Measurements from ENCODE around the gene CFAP73. TPM values are rescaled to one million over a fixed set of nuclear protein-coding genes. Genes with fewer than 3 reads are reported as not detected.

The CFAP73 gene
- total and polyA plus RNA-seq, 2 of the 8 experiments (the other 6 are each of a cell fraction or from before 2014, with no cell fraction given): 0.45 to 0.56 TPM

- H3K56ac ChIP-seq (replicated peaks; ENCODE audit: insufficient read length, low read depth, low read length): no peak overlapping the region
- no peak overlapping the region for H2BK15ac ChIP-seq (ENCODE audit: low read length)
- TF ChIP-seq GTF2F1 (IDR thresholded peaks at IDR 0.05; ENCODE audit: borderline replicate concordance, low read depth, low read length) (no peak), TBP (IDR thresholded peaks at IDR 0.05; ENCODE audit: low read depth, low read length) (peak; percentile 90), ASH2L (IDR thresholded peaks at IDR 0.05; ENCODE audit: low read length) (no peak)
- H3K4me2 ChIP-seq (ENCODE audit: insufficient read depth in 1 of 2, low read depth in 2 of 2, low read length in 2 of 2): no peak overlapping the region
- H3K4me1 ChIP-seq (replicated peaks in 1 of 4; ENCODE audit: control insufficient read depth in 3 of 4, insufficient read depth in 4 of 4, low read length in 3 of 4): no peaks in the 10 kb centered on the region
- no peak overlapping the region for H4K5ac ChIP-seq (ENCODE audit: insufficient read length, low read depth, low read length)
- no peaks in the 10 kb centered on the region for H3K9me3 ChIP-seq (ENCODE audit: insufficient read depth in 2 of 2, low read depth in 1 of 2, low read length in 1 of 2)
- no peaks in the 10 kb centered on the region; the same call in 1 of the 2 replicates for H3K79me1 ChIP-seq (ENCODE audit: low read depth, low read length)
- no peak overlapping the region for H3K4me3 ChIP-seq (ENCODE audit: extremely low read depth in 1 of 4, insufficient read depth in 2 of 4, low read depth in 3 of 4, low read length in 4 of 4)
- H3K4ac ChIP-seq (replicated peaks; ENCODE audit: insufficient read length, low read depth, low read length): no peak overlapping the region
- no peak overlapping the region for H3K23ac ChIP-seq (ENCODE audit: insufficient read length)
- no peaks in the 10 kb centered on the region for H3K23me2 ChIP-seq (ENCODE audit: low read depth, low read length)
- H2BK120ac ChIP-seq (replicated peaks; ENCODE audit: low read depth, low read length): no peak overlapping the region
- H2BK5ac ChIP-seq (ENCODE audit: low read depth, low read length): no peak overlapping the region
- H3K9ac ChIP-seq (replicated peaks in 1 of 4; ENCODE audit: extremely low read depth in 1 of 4, low read depth in 3 of 4, low read length in 3 of 4): no peak overlapping the region
- no peak overlapping the region for H2BK20ac ChIP-seq (ENCODE audit: low read length)
- no peaks in the 10 kb centered on the region for H3K27me3 ChIP-seq (replicated peaks in 1 of 4; ENCODE audit: control insufficient read depth in 3 of 4, extremely low read depth in 1 of 4, insufficient read depth in 3 of 4, low read length in 3 of 4)
- H2AFZ ChIP-seq (ENCODE audit: low read length): no peak overlapping the region
- H3K36me3 ChIP-seq (ENCODE audit: control insufficient read depth in 2 of 4, insufficient read depth in 4 of 4, low read length in 3 of 4): no peaks in the 10 kb centered on the region
- H4K8ac ChIP-seq (ENCODE audit: extremely low read depth, insufficient read depth, low read length): no peak overlapping the region
- DNase-seq (ENCODE audit: low read depth in 1 of 2, low spot score in 2 of 2) (no peak), FAIRE-seq (no peak)
- no peak overlapping the region for H3K27ac ChIP-seq (ENCODE audit: low read depth, low read length)
- no peak overlapping the region for H3K18ac ChIP-seq (ENCODE audit: extremely low read depth, low read length)
- no peak overlapping the region for H2AK5ac ChIP-seq (ENCODE audit: low read depth, low read length)
- ChIA-PET POLR2A (ENCODE audit: partially characterized antibody) (interaction anchor here (0.6 to 1.4 kb wide), 2 partner anchors 46 to 76 kb away, joined by 3 read pairs; no protein-coding TSS in a partner anchor), CTCF (ENCODE audit: partially characterized antibody) (interaction anchor here (0.7 to 2.8 kb wide), 8 partner anchors 12 to 65 kb away, joined by 3 to 11 read pairs (median 5); partner anchors contain the start of gene RASAL1)
- no peak overlapping the region for H3K14ac ChIP-seq (ENCODE audit: insufficient read length)
- H3K79me2 ChIP-seq (ENCODE audit: control insufficient read depth in 1 of 2, insufficient read depth in 2 of 2, low read length in 2 of 2): no peaks in the 10 kb centered on the region
- WGBS, 2 experiments (ENCODE audit: extremely low coverage in 1 of 2, insufficient coverage in 1 of 2, insufficient read length in 1 of 2, insufficient replicate concordance in 2 of 2, low coverage in 1 of 2, low lambda C conversion rate in 2 of 2, missing lambda C conversion rate in 1 of 2): 91% methylated on average over 14 of the region's 19 CpGs; no CpG with 5 or more reads in 1 of the 2 experiments
- H4K20me1 ChIP-seq (replicated peaks in 1 of 2; ENCODE audit: control insufficient read depth in 1 of 2, insufficient read depth in 2 of 2, low read length in 2 of 2): no peaks in the 10 kb centered on the region
- H2BK12ac ChIP-seq (ENCODE audit: low read depth, low read length): no peak overlapping the region
- H4K91ac ChIP-seq (replicated peaks; ENCODE audit: insufficient read length, low read length): no peak overlapping the region
These were observed 34.9 kb upstream of the CFAP73 start for GRCh38 chr12:113114447-113115178.

Measured in H1 (cell line).